GM10248 (cell line): Measurements from ENCODE around the gene KCNQ4.

ENCODE experiments used
- CTCF ChIA-PET: fragments of 300-600 bp; sonication (Branson Sonifier 250); formaldehyde crosslinking; extraction: SDS; loops from one replicate; lab custom pipeline; 2021; ENCODE audit warnings: antibody characterized with exemption; lab: Yijun Ruan, JAX
- POLR2A ChIA-PET: fragments of 350-650 bp; sonication (Branson Sonifier 250); formaldehyde crosslinking; extraction: SDS; loops from one replicate; lab custom pipeline; 2020; ENCODE audit warnings: antibody characterized with exemption; lab: Yijun Ruan, JAX
- DNase-seq: peaks from one replicate; pipeline ENCODE4 v3.0.0; 2012; ENCODE audit errors: extremely low spot score
- CTCF ChIP-seq: IDR thresholded peaks from 2 replicates; pipeline ENCODE4 v1.5.1; 2012; ENCODE audit warnings: mild to moderate bottlenecking, low read depth; ENCODE audit errors: extremely low read depth, missing control alignments, control extremely low read depth

Gene KCNQ4

GRCh38 chr1:40783001-40783905, at the start of gene KCNQ4:
KCNQ4 (plus strand) TSS chr1:40783787; CDS start chr1:40784094, 307 bp downstream.
- POLR2A ChIA-PET: no interaction called here
- no peak for DNase-seq
- no peak for TF ChIP-seq CTCF
- CTCF ChIA-PET: interaction anchor here (0.9 to 2.2 kb wide), 5 partner anchors 9 to 169 kb away, joined by 3 to 19 read pairs (median 7); no protein-coding TSS in a partner anchor

- ChIA-PET POLR2A (no interaction called here), CTCF (interaction anchor here (1.2 to 2.7 kb wide), 3 partner anchors 11 to 39 kb away, joined by 3 to 19 read pairs (median 4); no protein-coding TSS in a partner anchor)
- no peak for DNase-seq
- no peak for TF ChIP-seq CTCF
These were observed 48.5 kb upstream of the KCNQ4 start for GRCh38 chr1:40734882-40735628.

- POLR2A ChIA-PET: no interaction called here
- no peak for TF ChIP-seq CTCF
- no peak for DNase-seq
- CTCF ChIA-PET: no interaction called here
These were observed 47.5 kb upstream of the KCNQ4 start for GRCh38 chr1:40736085-40736531.

GRCh38 chr1:40738831-40739230, 44.8 kb upstream of the KCNQ4 start:
- DNase-seq: no peak
- no peak for TF ChIP-seq CTCF
- CTCF ChIA-PET: interaction anchor here (1.4 to 4.8 kb wide), 3 partner anchors 16 to 214 kb away, joined by 4 to 19 read pairs (median 5); no protein-coding TSS in a partner anchor
- POLR2A ChIA-PET: interaction anchor here (0.6 kb wide), 1 partner anchor 15 kb away, joined by 3 read pairs; no protein-coding TSS in a partner anchor

- DNase-seq: no peak
- POLR2A ChIA-PET: interaction anchor here (0.6 kb wide), 1 partner anchor 14 kb away, joined by 3 read pairs; no protein-coding TSS in a partner anchor
- no peak for TF ChIP-seq CTCF
- CTCF ChIA-PET: interaction anchor here (0.9 to 4.8 kb wide), 4 partner anchors 17 to 213 kb away, joined by 3 to 19 read pairs (median 4); no protein-coding TSS in a partner anchor
These were observed 44.1 kb upstream of the KCNQ4 start for GRCh38 chr1:40739455-40740008.
